Measurements from ENCODE around the gene MISP3.

GRCh38 chr19:14059093-14059480 is 13.5 kb upstream of the MISP3 start:
- TF ChIP-seq POLR2A (IDR thresholded peaks at IDR 0.05) (no peak), CTCF (IDR thresholded peaks at IDR 0.05) (peak in 1 of 2 donors; percentile 64), EP300 (IDR thresholded peaks at IDR 0.05) (no peak), POLR2AphosphoS5 (IDR thresholded peaks at IDR 0.05) (no peak)

Measured in suprapubic skin (tissue), 4 donors.